Stomach (tissue), 9 donors: ENCODE data around the gene TBC1D14. TPM values are rescaled to one million over a fixed set of nuclear protein-coding genes. Genes with fewer than 3 reads are reported as not detected.

Source experiments
- DNase-seq, 2 donors: peaks; one replicate each; pipeline versions ENCODE4 v3.0.0 to v3.0.0-alpha.2; 2013 to 2019
- H3K27ac ChIP-seq, 5 donors: fragments of 200-600 bp in 4 of 5; sonication (generic) in 4 of 5; one replicate each; pipeline ENCODE4 v1.5.1; 2013 to 2019; ENCODE audit warnings: mild to moderate bottlenecking in 1 of 5, moderate library complexity in 1 of 5
- H3K27me3 ChIP-seq, 3 donors: fragments of 200-600 bp; sonication (generic); one replicate each; pipeline ENCODE4 v1.5.1; 2017 to 2019; ENCODE audit warnings: mixed run types in 1 of 3
- H3K36me3 ChIP-seq, 4 donors: fragments of 200-600 bp; sonication (generic); 1 replicate in 3 of 4; 2 replicates in 1 of 4; pipeline ENCODE4 v1.5.1; 2016 to 2019
- H3K4me1 ChIP-seq, 4 donors: fragments of 200-600 bp; sonication (generic); one replicate each; pipeline ENCODE4 v1.5.1; 2016 to 2019
- H3K4me3 ChIP-seq, 4 donors: fragments of 200-600 bp; sonication (generic) in 3 of 4; one replicate each; pipeline ENCODE4 v1.5.1; 2016 to 2019; ENCODE audit warnings: mild to moderate bottlenecking in 1 of 4
- H3K9me3 ChIP-seq, 4 donors: fragments of 200-600 bp; sonication (generic); one replicate each; pipeline ENCODE4 v1.5.1; 2016 to 2019
- EP300 ChIP-seq: sonication (generic); formaldehyde crosslinking; IDR thresholded peaks from one replicate; pipeline ENCODE4 v1.6.1; 2017; ENCODE audit warnings: antibody characterized with exemption
- POLR2A ChIP-seq, 4 donors: fragments of 450-650 bp; IDR thresholded peaks; one replicate each; pipeline ENCODE4 v1.6.1; 2016; ENCODE audit warnings: antibody characterized with exemption in 4 of 4, control low read depth in 2 of 4, mild to moderate bottlenecking in 1 of 4, moderate library complexity in 1 of 4
- POLR2AphosphoS5 ChIP-seq, 3 donors: sonication (generic); formaldehyde crosslinking; IDR thresholded peaks; one replicate each; pipeline ENCODE4 v1.6.1; 2016; ENCODE audit warnings: antibody characterized with exemption in 3 of 3
- WGBS, 5 donors: extraction: QIAGEN DNeasy Blood & Tissue Kit in 3 of 5; methylation state at CpG; one replicate each; pipeline versions ENCODE4 v1.1.5 to v1.1.7; 2013 to 2018; 5-methylcytosine and 5-hydroxymethylcytosine counted together
- intact Hi-C: fragments of 100-400 bp; cut with DNase I; formaldehyde crosslinking; loops from one replicate; pipeline ENCODE4 v1.15.1; 2023; ENCODE audit warnings: low total_unique reads
- polyA plus RNA-seq, 3 donors: library from polyadenylated mRNA; stranded (reverse); fragments of 200-250 nt; gene quantifications; one replicate each; pipeline ENCODE4 v1.2.3, GENCODE V29; 2013
- total RNA-seq, 5 donors: library from RNA; depleted of rRNA; stranded (reverse); fragments of >200 nt; gene quantifications; one replicate each; pipeline versions ENCODE4 v1.1.0 to v1.2.3, GENCODE V29; 2014 to 2016
- TF ChIP-seq, protein P1 (sequence below), 7 experiments: fragments of 450-650 bp in 4 of 7; fragments of 200-600 bp in 3 of 7; sonication (generic) in 3 of 7; IDR thresholded peaks; one replicate each; pipeline ENCODE4 v1.5.1; 2016 to 2019; ENCODE audit warnings: antibody characterized with exemption in 7 of 7, control low read depth in 2 of 7, mild to moderate bottlenecking in 1 of 7
- donor health status: healthy with polysubstance abuse.
- donor health status: Bipolar disorder and iron deficiency.
- donor health status: healthy.

TBC1D14 gene
- total and polyA plus RNA-seq, 8 donors, result 19.5 to 72.4 (median 40.4) TPM

DNA sequence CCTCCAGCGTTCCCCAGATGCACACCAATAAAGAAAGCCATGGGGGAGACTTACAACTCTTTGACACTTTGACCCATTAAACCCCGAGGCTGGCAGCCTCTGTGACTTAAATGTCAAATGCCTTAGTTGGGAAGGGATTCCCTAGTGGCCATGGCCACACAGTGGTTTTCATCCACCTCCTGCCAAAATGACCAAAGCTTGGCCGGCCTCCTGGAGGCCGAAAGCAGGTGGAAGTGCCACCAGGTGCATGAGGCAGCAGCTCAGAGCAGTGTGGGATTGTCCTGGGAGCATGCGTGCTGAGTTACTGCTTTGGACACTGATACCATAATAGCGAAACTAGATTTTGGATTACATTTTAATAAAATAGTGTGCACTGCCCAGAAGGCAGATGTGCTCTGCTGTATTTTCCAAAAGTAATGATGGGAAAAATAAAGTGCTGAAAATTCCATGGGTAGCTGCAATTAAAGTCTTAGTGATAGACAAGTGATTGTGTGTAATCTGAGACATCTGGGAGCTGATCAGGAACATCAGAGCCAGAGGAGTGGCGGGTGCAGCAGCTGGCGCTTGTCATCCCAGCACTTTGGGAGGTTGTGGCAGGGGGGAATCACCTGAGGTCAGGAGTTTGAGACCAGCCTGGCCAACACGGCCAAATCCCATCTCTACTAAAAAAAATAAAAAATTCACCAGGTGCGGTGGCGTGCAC, 93.7 kb downstream of the TBC1D14 start:
- TF ChIP-seq, protein P1, sequence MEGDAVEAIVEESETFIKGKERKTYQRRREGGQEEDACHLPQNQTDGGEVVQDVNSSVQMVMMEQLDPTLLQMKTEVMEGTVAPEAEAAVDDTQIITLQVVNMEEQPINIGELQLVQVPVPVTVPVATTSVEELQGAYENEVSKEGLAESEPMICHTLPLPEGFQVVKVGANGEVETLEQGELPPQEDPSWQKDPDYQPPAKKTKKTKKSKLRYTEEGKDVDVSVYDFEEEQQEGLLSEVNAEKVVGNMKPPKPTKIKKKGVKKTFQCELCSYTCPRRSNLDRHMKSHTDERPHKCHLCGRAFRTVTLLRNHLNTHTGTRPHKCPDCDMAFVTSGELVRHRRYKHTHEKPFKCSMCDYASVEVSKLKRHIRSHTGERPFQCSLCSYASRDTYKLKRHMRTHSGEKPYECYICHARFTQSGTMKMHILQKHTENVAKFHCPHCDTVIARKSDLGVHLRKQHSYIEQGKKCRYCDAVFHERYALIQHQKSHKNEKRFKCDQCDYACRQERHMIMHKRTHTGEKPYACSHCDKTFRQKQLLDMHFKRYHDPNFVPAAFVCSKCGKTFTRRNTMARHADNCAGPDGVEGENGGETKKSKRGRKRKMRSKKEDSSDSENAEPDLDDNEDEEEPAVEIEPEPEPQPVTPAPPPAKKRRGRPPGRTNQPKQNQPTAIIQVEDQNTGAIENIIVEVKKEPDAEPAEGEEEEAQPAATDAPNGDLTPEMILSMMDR (IDR thresholded peaks at IDR 0.05), result no peak
- H3K4me3 ChIP-seq, result no peak overlapping the region
- no peaks in the 10 kb centered on the region for H3K9me3 ChIP-seq
- intact Hi-C loops, result no loop called here
- H3K36me3 ChIP-seq, result peaks cover 56 to 100% (median 98%) of the 10 kb centered on the region in 4 donors
- no peak overlapping the region for H3K27ac ChIP-seq
- no peaks in the 10 kb centered on the region for H3K27me3 ChIP-seq
- H3K4me1 ChIP-seq, result peaks cover 0 to 13% (median 0%) of the 10 kb centered on the region in 4 donors
- DNase-seq, result no peak
- 78 to 89% (median 80%) methylated on average over 11 of the region's 11 CpGs for WGBS, 5 donors

DNA sequence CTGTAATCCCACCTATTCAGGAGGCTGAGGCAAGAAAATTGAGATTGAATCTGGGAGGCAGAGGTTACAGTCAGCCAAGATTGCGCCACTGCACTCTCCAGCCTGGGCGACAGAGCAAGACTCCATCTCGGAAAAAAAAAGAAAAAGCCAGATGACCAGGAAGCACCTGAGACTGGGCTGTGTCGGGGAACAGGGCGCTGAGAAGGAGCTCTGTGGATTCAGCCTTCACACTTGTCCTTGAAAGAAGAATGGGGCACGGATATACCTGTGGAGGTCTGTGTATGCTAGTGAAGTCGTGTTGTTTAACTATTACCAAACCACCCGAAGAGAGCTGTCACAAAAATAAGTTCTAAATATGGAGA, 94.2 kb downstream of the TBC1D14 start:
- Histone ChIP-seq H3K27ac (no peak overlapping the region), H3K4me3 (no peak overlapping the region), H3K9me3 (no peaks in the 10 kb centered on the region), H3K4me1 (peaks cover 0 to 8% (median 0%) of the 10 kb centered on the region in 4 donors), H3K36me3 (peaks cover 52 to 100% (median 98%) of the 10 kb centered on the region in 4 donors), H3K27me3 (no peaks in the 10 kb centered on the region)
- TF ChIP-seq EP300, result no peak
- TF ChIP-seq, protein P1 (IDR thresholded peaks at IDR 0.05), result no peak
- TF ChIP-seq POLR2AphosphoS5 (IDR thresholded peaks at IDR 0.05), result no peak
- no peak for TF ChIP-seq POLR2A (IDR thresholded peaks at IDR 0.05)
- intact Hi-C loops, result no loop called here
- no peak for DNase-seq
- whole genome bisulfite sequencing, 5 donors, result 80 to 84% (median 84%) methylated on average over 8 of the region's 8 CpGs

DNA sequence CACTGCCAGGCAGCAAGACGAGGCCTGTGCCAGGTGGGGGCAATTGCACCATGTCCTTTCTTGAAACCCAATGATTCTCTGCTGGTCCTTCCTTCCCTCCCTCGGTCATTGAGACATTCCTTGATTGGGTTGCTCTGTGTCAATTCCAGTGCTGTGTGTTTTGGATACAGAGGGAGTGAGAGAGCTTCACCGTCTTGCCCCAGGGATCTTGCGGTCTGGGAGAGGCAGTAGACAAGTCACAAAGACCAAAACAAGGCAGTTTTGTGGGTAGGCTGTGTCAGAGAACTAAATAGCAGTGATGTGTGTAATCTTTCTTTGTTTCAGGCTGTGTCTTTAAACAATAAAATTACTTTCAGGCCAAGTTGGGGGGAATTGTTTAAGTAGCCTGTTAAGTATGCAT, 94.7 kb downstream of the TBC1D14 start:
- TF ChIP-seq POLR2A (IDR thresholded peaks at IDR 0.05), result no peak
- TF ChIP-seq POLR2AphosphoS5 (IDR thresholded peaks at IDR 0.05), result no peak
- TF ChIP-seq EP300, result no peak
- TF ChIP-seq, protein P1 (IDR thresholded peaks at IDR 0.05), result no peak
- no peak for DNase-seq
- Histone ChIP-seq H3K27ac (no peak overlapping the region), H3K36me3 (peaks cover 51 to 100% (median 98%) of the 10 kb centered on the region in 4 donors), H3K27me3 (no peaks in the 10 kb centered on the region), H3K9me3 (no peaks in the 10 kb centered on the region), H3K4me1 (peaks cover 0 to 5% (median 0%) of the 10 kb centered on the region in 4 donors), H3K4me3 (no peak overlapping the region)
- intact Hi-C loops, result no loop called here
- WGBS, 5 donors, result 87 to 94% (median 88%) methylated on average over 4 of the region's 4 CpGs

- H3K9me3 ChIP-seq, result no peaks in the 10 kb centered on the region
- H3K27me3 ChIP-seq, result no peaks in the 10 kb centered on the region
- H3K27ac ChIP-seq, result no peak overlapping the region
- WGBS, 5 donors, result 80 to 94% (median 90%) methylated on average over 4 of the region's 4 CpGs
- no peaks in the 10 kb centered on the region for H3K4me1 ChIP-seq
- TF ChIP-seq EP300, result no peak
- TF ChIP-seq POLR2A (IDR thresholded peaks at IDR 0.05), result no peak
- no peak for TF ChIP-seq POLR2AphosphoS5 (IDR thresholded peaks at IDR 0.05)
- TF ChIP-seq, protein P1 (IDR thresholded peaks at IDR 0.05), result no peak
- no peak for DNase-seq
- no peak overlapping the region for H3K4me3 ChIP-seq
- H3K36me3 ChIP-seq, result peaks cover 43 to 100% (median 98%) of the 10 kb centered on the region in 4 donors
- intact Hi-C loops, result no loop called here
Measured at GRCh38 chr4:7005571-7005970, 95.9 kb downstream of the TBC1D14 start.
